SU-DHL-6 (cell line): Measurements from ENCODE around the gene CPEB3.

Experiments
- CTCF ChIP-seq: fragments of 200-600 bp; sonication (generic); IDR thresholded peaks from one replicate; pipeline ENCODE4 v1.5.1; 2017; ENCODE audit warnings: antibody characterized with exemption, mild to moderate bottlenecking, low read length, moderate library complexity; ENCODE audit not compliant: insufficient read depth, poor library complexity, severe bottlenecking
- EZH2phosphoT487 ChIP-seq: fragments of 200-600 bp; sonication (generic), shearing (Covaris generic); conservative IDR thresholded peaks from 2 replicates; pipeline ENCODE4 v1.6.1; 2018; ENCODE audit warnings: mild to moderate bottlenecking, antibody characterized with exemption, low read length, moderate library complexity, mixed read lengths

GRCh38 chr10:92238054-92238585 lies 52.8 kb downstream of the CPEB3 start:
- TF ChIP-seq CTCF = no peak
- no peak for TF ChIP-seq EZH2phosphoT487
